ENCODE measurements around the gene ANAPC15. TPM values are rescaled to one million over a fixed set of nuclear protein-coding genes. Genes with fewer than 3 reads are reported as not detected.

Gene ANAPC15
- total RNA-seq, 1 donor from 2014 or later = 17.5 TPM

- no peak for DNase-seq (ENCODE audit: low spot score in 2 of 2)
- FAIRE-seq = no peak
These were observed 15.4 kb upstream of the ANAPC15 start for GRCh38 chr11:72127923-72128322.

- FAIRE-seq (no peak), DNase-seq (ENCODE audit: low spot score in 2 of 2) (no peak)
These were observed 13.5 kb upstream of the ANAPC15 start for GRCh38 chr11:72125956-72126355.

DNA sequence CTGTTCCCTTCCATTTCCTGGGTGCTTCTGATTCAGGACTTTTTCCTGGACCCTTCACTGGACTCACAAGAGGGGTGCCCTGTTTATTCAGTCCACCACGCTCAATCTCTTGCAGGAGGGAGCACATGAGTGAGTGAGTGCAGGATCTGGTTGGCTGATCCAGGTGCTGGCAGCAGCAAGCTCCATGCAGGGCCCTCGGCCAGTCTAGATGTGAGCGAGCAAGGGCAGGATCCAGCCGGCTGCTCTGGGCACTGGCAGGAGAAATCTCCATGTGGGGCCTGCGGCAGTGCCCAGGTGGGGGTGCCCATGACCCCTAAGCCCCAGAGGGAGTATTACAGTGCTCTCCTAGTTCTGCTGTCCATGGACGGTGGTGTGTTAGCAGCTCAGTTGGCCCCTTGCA, 11.6 kb upstream of the ANAPC15 start:
- FAIRE-seq (no peak), DNase-seq (ENCODE audit: low spot score in 2 of 2) (no peak)

DNA sequence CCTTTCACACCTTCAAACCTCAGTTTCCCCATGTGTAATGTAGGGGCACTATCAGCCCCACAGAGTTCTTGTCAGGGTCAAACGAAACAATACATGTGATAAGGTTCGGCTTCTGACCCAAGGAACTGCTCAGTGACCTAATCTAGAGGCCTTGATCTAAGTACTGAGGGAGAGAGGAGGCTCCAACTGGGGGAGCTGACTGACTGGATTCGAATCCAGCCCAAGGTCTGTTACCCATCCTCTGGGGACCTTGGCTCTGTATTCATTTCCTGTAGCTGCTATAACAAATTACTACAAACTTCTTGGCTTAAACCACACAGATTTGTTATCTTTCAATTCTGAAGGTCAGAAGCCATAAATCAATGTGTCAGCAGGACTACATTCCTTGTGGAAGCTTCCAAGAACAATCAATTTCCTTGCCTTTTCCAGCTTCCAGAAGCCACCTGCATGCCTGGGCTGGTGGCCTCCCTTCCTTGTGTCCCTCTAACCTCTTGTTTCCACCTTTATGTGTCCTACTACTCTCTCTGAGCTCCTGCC, 10.7 kb upstream of the ANAPC15 start:
- DNase-seq (ENCODE audit: low spot score in 2 of 2) = no peak

GRCh38 chr11:72122607-72123006, 10.1 kb upstream of the ANAPC15 start:
- FAIRE-seq = no peak

More for the DNA sequence above, 10.7 kb upstream of the ANAPC15 start:
- FAIRE-seq = no peak

DNA sequence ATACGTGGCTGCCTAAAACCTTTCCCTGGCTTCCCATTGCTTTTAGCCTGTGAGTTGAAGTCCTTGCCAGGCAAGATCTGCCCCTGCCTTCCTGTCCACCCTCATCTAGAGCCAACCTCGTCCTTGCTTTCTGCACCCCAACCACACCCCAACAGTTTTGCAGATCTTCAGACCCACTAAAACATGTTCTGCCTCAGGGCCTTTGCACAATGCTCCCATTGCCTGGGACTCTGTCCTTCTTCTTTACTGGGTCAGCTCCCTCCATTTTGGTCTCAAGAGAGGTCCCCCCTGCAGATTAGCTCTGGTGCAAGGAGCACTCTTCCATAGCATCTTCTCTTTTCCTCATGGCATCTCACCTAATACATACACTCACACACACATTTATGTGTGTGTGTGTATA, 8.4 kb upstream of the ANAPC15 start:
- DNase-seq (ENCODE audit: low spot score in 2 of 2) (no peak), FAIRE-seq (no peak)

More at GRCh38 chr11:72122607-72123006, 10.1 kb upstream of the ANAPC15 start:
- no peak for DNase-seq (ENCODE audit: low spot score in 2 of 2)

DNA sequence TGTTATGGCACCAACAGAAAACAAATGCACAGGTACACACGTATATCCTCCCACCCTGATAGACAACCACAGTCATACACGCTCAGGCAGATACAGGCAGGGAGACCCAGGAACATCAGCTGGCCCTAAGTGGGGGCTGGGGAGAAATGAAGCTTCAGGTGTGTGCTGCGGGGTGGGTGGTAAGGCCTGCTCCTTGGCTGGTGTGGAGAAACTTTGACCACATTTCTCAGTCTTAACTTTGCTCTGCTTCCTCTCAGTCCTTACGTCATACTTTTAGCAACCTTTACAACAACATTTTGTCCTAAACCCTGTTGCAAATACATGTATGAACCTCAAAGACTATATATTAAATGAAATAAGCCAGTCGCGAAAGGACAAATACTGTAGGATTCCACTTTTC, 6.7 kb upstream of the ANAPC15 start:
- no peak for FAIRE-seq
- DNase-seq (ENCODE audit: low spot score in 2 of 2) = no peak

GRCh38 chr11:72116019-72116755, 3.7 kb upstream of the ANAPC15 start:
- FAIRE-seq = no peak
- no peak for DNase-seq (ENCODE audit: low spot score in 2 of 2)

GRCh38 chr11:72114570-72114969, 2.1 kb upstream of the ANAPC15 start:
- FAIRE-seq (no peak), DNase-seq (ENCODE audit: low spot score in 2 of 2) (no peak)

DNA sequence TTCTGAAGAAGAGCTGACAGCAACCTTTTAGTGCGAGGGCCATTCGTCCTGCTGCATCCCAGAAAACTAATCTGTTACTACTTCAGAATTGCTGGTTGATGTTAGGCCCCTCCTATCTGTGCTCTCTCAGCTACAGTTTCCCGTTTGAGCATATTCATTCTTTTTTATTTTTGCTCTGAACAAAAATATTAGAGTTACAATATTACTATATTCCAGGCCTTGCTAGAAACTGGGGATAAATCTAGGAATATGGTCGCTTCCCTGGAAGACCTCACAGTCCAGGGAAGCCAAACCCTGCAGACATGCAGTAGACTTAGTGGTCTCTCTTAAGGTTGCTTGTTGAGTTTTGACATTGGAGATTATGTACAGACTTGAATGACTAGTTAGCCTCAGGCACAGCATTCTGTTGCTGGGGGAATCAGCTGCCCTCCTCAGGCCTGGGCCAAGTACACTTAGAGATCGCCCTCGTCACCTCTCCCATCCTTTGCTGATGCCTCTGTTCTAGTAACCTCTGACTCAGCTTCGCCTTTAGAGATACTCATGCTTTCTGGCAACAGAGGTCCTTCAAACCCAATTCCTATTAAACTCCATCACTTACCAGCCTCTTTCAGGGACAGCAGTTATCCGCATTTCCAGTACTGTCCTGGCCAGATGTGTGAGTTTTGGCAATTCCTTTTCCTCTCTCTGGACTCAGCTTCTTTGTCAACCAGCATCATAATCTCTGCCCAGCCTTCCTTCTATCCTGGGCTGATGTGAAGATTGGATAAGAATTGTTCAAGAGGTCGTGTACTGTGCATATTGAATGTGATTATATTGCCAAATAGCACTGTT, 698 bp upstream of the ANAPC15 start:
- DNase-seq (ENCODE audit: low spot score in 2 of 2) (no peak), FAIRE-seq (no peak)

DNA sequence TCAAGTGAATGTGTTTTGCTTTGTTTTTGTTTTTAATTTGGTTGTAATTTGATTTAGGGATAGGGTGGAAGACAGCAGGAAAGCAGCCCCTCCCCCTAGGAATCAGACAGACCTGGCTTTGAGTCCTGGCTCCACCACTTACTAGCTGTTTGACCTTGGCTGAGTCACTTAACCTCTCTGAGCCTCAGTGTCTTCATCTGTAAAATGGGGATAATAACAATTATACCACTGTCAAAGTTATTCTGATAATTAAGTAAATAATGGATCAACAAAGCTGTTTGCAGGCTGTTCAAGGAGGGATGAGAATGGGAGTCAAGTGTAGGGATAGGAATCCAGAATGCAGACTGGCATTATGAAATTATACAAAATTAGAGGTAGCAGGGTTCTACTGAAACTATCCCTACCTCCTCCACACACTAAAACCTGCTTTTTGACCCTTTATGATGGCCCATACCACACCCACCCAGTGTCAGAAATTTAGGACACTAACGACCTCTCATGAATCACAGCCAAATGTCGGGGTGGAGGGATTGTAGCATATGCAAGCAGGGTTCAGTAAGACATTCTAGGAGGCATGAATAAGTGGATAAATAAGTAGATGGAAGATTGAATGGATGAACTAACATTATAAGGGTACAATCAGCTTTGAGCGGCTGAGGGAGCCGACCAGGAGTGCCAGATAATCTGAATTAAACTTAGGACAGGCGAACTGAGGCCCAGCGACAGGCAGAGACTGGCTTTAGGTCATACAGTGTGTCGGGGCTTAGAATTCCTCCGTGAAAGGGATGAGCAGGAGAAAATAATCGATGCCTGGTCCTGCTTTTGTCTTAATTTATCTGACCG, 974 bp downstream of the ANAPC15 start:
- DNase-seq (ENCODE audit: low spot score in 2 of 2) (no peak), FAIRE-seq (no peak)

GRCh38 chr11:72105888-72106287, 6.6 kb downstream of the ANAPC15 start, which contains the start of gene TOMT:
TSS of gene TOMT (plus strand) at chr11:72105924. CDS start at chr11:72105952, 28 bp downstream.
- FAIRE-seq (no peak), DNase-seq (ENCODE audit: low spot score in 2 of 2) (no peak)

- FAIRE-seq (no peak), DNase-seq (ENCODE audit: low spot score in 2 of 2) (no peak)
These were observed 8.7 kb downstream of the ANAPC15 start for GRCh38 chr11:72103754-72104167.

- FAIRE-seq (no peak), DNase-seq (ENCODE audit: low spot score in 2 of 2) (peak; percentile 92 to 96)
These were observed 9.3 kb downstream of the ANAPC15 start, which contains the start of gene LAMTOR1 for GRCh38 chr11:72102946-72103753. TSS of gene LAMTOR1 (minus strand) at chr11:72103297. CDS start at chr11:72103224, 73 bp downstream.

DNA sequence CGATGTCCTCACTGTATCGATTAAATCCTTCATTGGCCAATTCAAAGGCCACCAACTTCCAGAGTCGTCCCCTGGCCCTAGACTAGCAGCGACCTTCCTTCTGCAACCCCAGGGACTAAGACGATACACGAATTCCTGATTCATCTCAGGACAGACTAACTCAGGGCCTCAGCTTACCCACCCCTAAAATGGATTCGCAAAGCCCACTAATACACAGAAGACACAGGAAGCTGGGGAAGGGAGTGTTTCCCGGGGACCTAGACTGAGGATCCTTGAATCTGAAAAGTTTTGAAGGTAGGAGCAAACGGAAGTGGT, 9.9 kb downstream of the ANAPC15 start:
- DNase-seq (ENCODE audit: low spot score in 2 of 2) (no peak), FAIRE-seq (no peak)

DNA sequence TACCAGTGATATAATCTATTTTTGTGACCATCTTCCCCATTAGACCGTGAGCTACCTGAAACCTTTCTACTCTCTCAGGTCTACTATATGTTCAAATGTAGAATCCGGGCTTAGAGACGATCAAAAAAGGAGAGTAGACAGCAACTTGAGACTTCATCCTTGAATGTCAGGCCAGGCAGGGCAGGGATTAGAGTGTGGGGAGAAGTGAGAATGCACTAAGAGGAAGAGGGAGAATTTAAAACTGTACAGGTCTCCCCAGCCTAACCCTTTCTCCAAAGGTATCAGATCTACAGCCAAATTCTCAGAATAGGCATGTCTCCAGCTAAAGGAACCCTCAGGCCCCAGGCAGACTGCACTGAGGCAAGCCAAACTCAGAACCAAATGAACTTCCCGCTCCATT, 10.3 kb downstream of the ANAPC15 start:
- DNase-seq (ENCODE audit: low spot score in 2 of 2) (no peak), FAIRE-seq (no peak)

- DNase-seq (ENCODE audit: low spot score in 2 of 2) = no peak
- FAIRE-seq = no peak
These were observed 12.0 kb downstream of the ANAPC15 start for GRCh38 chr11:72100462-72100861.

GRCh38 chr11:72100009-72100408, 12.5 kb downstream of the ANAPC15 start:
- DNase-seq (ENCODE audit: low spot score in 2 of 2) = no peak
- FAIRE-seq = no peak

- DNase-seq (ENCODE audit: low spot score in 2 of 2) (no peak), FAIRE-seq (no peak)
These were observed 13.8 kb downstream of the ANAPC15 start for GRCh38 chr11:72098741-72099140.

DNA sequence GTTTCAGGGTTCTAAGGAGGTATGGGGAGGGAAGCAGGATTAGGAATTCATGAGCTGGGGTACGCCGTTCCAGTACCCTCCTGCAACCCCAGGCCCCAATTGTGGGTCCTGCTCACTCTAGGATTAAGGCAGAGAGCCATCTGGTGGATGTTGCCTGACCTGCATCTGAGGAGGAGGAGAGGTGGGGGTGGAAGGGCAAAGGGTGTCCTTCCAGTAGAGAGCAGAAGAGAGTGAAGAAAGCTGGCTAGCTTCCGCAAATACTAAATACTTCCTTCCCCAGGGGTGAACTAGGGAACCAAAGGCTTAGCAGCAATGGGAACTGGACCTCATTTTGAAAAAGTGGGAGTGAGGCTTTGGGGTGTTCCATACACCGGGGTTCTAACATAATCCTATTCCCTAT, 21.2 kb downstream of the ANAPC15 start:
- no peak for FAIRE-seq
- DNase-seq (ENCODE audit: low spot score in 2 of 2) = peak; percentile 43 to 77

Data from frontal cortex (tissue), 4 donors.